Retinal pigment epithelial cell (primary cell): ENCODE measurements around the gene OOSP1.

Experiments used
- DNase-seq: peaks from one replicate; pipeline ENCODE4 v3.0.0-alpha.2; 2010; ENCODE audit warnings: low read depth
- H3K4me3 ChIP-seq: 2 replicates; pipeline ENCODE4 v1.5.1; 2011; ENCODE audit warnings: mild to moderate bottlenecking, low read length, control low read depth, moderate library complexity
- CTCF ChIP-seq: conservative IDR thresholded peaks from 2 replicates; pipeline ENCODE4 v1.5.1; 2011; ENCODE audit warnings: low read depth, low read length, control low read depth, inconsistent platforms

OOSP1 gene

GRCh38 chr11:59938718-59939117 is 486 bp downstream of the OOSP1 start:
- no peak for TF ChIP-seq CTCF
- DNase-seq, result no peak
- H3K4me3 ChIP-seq, result no peak overlapping the region

- no peak for DNase-seq
- no peak for TF ChIP-seq CTCF
- no peak overlapping the region for H3K4me3 ChIP-seq
Measured at GRCh38 chr11:59939482-59939881, 1.2 kb downstream of the OOSP1 start.

- no peak for TF ChIP-seq CTCF
- H3K4me3 ChIP-seq, result no peak overlapping the region
- no peak for DNase-seq
Measured at GRCh38 chr11:59941091-59941490, 2.9 kb downstream of the OOSP1 start.

- H3K4me3 ChIP-seq, result no peak overlapping the region
- TF ChIP-seq CTCF, result no peak
- no peak for DNase-seq
Measured at GRCh38 chr11:59943997-59944714, 5.9 kb downstream of the OOSP1 start.

DNA sequence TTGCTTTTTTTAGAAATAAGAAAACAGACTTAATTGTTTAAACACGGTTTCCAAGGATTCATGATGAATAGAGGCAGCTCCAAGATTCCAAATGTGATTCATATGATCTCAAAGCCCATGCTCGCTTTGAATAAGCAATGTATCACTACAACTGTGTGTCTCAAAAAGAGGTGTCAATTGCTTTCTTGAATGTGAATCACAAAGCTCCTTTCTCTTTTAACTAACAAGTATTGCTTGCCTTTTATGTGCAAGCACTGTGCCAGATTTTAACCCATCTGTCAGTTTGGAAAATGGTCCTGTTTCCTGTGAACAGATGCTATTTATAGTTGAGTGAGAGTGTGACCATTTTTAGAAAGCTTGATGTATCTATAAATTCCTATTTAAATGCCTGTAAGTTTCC is 6.5 kb downstream of the OOSP1 start:
- H3K4me3 ChIP-seq, result no peak overlapping the region
- DNase-seq, result no peak
- no peak for TF ChIP-seq CTCF

DNA sequence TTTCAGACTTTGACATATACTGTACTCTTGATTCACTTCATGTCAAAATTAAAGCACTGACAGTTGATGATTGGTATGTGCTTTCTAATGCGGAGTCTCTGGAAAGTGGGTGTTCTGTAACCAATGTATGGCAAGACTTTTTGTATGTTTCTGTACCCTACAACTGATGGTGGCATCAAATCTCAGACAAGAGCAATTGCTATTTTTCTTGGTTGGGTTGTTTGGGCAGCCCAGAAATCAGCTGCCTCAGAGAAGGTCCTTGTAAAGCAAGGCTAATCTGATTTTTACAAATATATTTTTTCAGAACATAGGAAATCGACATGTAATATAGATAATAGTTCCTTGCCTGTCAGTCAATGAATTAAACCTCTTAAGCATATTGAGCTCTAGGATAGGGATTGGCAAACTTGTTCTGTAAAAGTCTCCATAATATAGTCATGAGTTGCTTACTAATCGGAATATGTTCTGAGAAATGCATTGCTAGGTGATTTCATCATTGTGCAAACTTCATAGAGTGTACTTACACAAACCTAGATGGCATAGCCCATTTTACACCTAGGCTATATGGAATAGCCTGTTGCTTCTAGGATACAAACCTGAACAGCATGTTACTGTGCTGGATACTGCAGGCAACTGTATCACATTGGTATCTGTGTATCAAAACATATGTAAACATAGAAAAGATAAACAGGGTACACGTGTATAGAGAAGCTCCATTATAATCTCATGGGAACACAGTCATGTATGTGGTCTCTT is 15.4 kb downstream of the OOSP1 start:
- TF ChIP-seq CTCF, result no peak
- DNase-seq, result no peak
- no peak overlapping the region for H3K4me3 ChIP-seq
